AML-193 (cell line): ENCODE results near the gene LPCAT1.
"Not testable (repeated sequence)": the region's sequence is repeated elsewhere in the genome, so short reads cannot be mapped to it uniquely, and the experiment has no call there.

Experiments
- DNase-seq, 2 experiments: peaks; one replicate each; lab custom pipeline; 2025; lab: John Stamatoyannopoulos, UW

LPCAT1 gene

DNA sequence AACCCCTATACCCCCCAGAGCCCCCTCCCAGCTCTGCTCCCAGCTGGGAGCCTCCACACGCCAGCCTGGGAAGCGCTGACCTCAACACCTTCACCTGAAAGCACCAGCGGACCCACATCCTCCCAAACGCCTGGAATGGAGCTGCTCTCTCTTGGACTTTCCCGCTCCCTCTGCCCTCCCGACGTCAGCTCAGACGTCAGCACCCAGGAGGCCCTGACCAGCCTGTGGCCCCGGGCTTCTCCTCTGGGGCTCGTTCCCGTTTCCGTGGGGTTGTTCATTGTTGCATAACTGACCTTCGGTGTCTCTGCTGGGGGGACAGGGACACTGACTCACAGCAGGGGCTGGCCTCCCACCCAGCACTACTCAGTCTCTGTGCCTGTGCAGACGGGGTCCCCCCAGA lies 43.5 kb downstream of the LPCAT1 start:
- DNase-seq: no peak

DNA sequence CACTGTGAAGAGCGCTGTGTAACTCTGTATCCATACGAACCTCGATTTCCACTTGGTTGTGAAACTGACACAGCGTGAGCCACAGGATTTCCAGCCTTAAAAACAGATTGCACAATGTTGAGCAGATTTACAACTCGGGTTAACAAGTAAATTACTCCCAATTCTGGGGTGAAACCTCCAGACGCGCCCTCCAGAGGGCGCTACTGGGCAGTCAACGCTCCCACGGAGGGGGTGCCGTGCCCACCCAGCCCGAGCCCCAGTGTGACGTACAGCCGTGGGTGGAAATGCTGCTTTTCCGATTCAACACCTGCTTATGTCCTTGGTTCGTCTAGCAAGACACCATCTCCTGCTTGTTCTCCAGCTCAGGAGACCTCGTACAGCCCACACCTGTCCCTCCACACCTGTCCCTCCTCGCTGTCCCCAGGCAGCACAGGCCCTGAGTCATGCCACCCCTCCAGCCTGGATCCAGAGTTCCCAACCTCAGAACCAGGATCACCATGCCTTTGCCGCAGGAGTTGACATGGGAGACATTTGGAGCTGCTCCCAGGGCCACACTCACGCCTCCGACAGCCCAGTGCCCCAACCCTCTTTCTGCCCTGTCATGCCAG lies 44.1 kb downstream of the LPCAT1 start:
- DNase-seq: peak; percentile 15 to 52

DNA sequence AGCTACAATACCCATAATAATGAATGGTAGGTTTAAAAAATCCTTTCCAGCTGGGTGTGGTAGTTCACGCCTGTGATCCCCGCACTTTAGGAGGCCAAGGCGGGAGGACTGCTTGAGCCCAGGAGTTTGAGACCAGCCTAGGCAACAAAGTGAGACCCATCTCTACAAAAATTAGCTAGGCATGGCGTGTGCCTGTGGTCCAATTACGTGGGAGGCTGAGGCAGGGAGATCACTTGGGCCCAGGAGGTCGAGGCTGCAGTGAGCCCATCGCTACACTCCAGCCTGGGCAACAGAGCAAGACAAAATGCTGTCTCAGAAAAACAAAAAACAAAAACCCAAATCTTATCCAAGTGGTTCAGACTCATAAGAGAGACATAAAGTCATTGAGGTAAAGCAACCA lies 44.7 kb downstream of the LPCAT1 start:
- no peak for DNase-seq

DNA sequence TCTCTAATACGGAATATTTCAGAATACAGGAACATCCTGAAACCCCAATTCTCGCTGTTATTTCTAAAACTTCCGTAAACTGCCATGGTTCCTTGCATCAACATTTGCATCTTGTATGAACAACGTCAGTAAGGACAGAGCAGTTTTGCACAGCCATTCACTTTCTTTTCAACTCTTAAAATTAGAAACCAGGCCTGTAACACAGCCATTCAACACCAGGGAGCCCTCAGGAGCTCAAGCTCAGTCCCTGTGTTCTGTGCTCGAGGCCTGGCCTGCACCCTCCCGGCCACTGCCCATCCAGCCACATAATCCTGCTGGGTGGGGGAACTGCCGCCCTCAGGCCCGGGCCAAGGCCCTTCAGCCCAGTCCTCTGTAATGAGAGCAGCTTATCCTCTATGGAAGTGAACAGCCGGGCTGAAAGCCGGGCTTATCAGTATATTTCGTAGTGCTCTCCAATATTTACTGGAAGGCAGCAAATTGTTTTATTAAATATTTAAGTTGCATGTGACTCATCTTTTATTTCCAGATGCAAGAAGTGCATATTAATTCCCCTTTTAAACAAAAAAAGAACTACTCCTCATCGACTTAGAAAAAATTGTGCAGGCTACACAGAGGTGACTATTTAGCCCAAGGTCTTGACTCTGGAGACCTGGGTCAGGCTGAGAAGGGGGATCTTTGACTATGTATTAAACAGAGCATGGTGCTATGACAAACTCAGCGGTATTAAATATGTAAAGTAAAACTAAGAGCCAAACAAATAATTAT lies 45.3 kb downstream of the LPCAT1 start:
- no peak for DNase-seq

DNA sequence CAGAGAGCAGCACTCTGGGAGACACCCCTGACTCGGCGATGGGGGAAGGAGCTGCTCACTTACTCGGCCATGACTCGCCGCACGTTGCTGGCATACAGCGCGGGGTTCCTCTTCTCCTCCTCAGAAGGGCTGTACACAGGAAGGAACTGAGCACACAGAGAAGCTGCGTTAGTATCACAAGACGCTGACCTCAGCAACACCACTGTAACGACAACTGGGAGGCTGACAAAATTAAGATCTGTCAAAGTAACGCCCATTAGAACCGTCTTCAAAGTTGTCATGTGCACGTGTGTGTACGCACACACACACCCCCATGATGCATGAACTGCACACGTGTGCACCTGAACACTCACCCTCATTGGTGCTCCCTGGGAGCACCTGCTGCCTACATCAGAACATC lies 46.4 kb downstream of the LPCAT1 start:
- DNase-seq: no peak

DNA sequence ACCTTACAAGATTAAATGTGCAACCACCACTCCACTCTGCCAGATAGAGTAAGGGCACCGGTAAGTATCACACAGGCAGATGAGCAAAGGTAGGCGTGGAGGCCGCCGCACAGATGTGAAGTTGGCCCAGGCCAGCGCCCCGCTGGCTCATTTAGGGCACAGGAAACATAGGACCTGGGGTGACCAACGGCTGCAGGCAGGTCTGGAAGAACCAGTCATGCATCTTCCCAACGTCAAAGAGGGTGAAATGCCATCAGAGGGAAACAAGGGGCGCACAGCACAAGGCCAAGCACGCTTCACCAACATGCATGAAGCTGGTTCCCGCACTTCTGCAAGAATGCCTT lies 46.8 kb downstream of the LPCAT1 start:
- DNase-seq: no peak

DNA sequence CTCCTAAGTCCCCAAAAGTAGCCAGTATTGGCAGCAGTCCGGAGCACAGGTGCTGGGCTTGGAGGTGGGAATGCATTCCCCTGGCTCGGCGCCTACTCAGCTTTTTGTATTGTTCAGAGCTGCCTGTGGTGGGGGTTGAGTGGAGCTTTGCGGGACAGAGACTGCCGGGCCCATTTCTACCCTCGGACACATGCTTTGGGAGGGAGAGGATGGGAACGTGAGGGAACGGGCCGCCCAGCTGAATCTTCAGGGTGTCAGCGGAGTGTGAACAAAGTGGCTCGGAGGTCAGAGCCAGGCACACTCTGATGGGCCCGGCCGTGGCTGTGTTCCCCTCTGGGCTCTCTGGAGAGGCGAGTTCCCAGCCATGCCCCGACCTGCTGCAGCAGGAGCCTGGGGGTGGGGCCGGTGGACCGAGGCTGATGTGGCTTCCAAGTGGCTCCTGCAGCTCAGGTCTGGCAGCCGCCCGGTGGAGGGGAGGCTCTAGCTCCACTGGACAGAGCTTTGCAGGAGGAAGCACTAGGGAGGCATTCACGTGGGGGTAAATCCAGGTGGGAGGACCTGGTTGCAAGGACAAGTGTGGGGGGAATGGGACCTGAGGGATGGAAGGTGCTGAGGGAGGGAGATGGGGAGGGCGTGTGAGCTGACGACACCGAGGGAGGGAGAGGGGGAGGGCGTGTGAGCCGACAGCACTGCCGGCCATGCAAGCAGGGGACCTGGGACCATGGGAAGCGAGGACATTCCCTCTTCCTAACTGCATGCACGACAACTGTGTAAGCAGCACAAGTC lies 47.4 kb downstream of the LPCAT1 start:
- DNase-seq: no peak

DNA sequence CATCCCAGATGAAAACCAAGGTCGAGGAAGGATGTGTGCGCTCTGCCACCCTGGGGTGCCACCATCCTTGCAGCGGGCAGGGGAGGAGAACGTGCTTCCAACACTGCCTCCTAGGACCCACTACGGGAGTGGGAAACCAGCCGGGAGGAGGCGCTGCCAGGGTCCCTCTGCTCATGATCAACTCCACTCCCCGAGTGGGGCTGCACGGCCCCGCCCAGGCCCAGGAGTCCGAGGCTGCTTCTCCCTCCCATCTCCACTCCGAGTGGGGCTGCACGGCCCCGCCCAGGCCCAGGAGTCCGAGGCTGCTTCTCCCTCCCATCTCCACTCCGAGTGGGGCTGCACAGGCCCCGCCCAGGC lies 48.2 kb downstream of the LPCAT1 start:
- not testable (repeated sequence) for DNase-seq

DNA sequence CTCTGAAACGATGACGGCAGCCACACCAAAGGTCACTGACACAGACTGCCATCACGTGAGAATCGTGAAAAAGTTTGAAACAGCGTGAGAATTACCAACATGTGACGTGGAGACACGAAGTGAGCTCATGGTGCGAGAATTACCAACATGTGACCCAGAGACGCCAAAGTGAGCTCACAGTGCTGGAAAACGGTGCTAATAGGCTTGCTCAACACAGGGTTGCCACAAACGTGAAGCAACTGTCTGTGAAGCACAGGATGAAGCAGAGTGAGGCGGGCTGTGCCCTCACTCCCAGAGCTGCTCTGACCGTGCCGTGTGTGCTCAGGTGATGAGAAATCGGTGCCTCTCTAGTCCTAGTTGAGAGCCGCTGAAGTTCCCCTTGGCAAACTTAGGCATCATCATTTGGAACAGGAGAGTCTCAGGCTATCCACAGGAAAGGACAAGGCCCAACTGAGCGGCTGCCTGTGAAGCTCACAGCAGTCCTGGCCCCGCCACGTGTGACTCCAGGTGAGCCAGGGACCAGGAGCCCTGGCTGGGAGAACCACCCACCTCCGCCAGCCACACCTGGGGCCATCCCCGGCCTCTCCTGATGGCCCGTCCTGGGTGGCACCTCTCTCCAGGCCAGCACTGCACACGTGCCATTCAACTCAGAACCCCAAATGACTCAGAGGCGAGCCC lies 48.8 kb downstream of the LPCAT1 start:
- DNase-seq: no peak

DNA sequence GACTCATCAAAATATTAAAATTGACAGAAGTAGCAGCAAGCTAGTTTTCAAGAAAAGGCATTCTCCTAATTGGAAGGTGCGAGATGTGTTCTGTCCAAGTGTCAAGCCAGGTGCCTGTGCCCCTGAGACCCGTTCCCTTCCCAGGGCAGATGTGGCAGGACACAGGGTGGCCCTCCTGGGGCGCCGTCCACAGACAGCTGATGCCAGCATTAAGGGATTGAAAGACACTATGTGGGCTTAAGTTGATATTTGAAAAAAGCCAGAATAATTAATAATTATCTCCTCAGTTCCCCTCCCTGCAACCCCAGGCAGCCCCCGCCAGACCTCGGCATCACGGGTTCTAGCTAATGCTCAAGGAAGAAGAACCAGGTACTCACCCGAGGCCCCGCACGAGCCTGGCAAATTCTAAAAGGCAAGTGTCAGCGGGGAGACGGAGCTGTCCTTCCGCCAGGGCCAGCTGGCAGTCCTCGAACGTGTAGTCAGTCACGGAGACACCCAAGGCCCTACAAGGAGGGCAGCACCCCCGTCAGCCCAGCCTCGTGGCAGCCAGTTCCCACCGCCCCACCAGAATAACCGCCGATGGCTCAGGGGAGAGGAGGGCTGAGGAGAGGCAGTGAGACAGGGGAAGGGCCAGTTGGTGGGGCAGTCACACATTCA lies 49.4 kb downstream of the LPCAT1 start:
- DNase-seq: no peak

DNA sequence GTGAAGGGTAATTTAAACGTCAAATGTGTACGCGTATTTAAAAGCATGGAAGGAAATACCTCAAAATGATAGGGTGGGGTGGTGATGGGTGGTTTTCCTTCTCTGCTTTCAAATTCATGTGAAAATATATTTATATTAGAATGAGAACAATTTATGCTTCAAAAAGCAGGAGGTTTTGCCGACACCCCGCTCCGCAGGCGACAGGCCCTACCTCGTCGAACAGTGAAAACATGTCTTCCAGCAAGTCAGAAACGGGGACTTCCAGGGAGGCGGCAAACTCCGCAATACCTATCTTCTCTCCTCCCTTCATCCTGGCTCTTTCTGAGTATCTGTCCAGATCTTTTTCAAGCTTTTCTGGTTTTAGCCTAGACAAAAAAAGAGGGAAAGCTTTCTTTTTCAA lies 50.0 kb downstream of the LPCAT1 start:
- DNase-seq: no peak

DNA sequence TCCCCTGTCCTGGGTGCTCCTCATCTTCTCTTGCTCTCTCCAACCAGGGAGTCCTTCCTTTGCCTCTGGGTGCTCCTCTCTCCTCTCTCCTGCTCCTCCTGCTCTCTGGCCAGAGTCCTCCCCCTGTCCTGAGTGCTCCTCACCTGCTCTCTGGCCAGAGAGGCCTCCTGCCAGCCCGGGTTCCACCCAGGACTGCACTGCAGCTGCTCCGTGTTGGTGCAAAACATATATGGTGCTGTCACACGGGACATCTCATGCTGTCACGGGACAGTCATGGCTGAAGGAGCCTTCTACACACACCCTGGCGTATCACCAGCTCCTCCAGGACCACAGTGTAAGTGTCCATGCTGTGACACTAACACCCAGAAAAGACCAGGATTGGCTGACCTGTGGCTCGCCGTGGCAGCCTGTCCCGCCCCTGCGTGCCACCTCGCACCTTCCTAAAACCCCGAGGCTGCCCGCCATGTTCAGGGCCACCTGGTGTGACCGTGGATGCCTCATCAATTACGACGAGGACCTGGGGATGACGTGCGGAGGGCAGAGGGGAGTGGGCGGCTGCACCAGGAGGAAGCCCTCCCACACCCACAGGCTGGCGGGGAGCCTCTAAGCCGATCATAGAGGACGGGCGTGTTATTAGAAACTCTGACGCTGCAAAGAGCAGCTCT lies 50.7 kb downstream of the LPCAT1 start:
- DNase-seq: no peak

DNA sequence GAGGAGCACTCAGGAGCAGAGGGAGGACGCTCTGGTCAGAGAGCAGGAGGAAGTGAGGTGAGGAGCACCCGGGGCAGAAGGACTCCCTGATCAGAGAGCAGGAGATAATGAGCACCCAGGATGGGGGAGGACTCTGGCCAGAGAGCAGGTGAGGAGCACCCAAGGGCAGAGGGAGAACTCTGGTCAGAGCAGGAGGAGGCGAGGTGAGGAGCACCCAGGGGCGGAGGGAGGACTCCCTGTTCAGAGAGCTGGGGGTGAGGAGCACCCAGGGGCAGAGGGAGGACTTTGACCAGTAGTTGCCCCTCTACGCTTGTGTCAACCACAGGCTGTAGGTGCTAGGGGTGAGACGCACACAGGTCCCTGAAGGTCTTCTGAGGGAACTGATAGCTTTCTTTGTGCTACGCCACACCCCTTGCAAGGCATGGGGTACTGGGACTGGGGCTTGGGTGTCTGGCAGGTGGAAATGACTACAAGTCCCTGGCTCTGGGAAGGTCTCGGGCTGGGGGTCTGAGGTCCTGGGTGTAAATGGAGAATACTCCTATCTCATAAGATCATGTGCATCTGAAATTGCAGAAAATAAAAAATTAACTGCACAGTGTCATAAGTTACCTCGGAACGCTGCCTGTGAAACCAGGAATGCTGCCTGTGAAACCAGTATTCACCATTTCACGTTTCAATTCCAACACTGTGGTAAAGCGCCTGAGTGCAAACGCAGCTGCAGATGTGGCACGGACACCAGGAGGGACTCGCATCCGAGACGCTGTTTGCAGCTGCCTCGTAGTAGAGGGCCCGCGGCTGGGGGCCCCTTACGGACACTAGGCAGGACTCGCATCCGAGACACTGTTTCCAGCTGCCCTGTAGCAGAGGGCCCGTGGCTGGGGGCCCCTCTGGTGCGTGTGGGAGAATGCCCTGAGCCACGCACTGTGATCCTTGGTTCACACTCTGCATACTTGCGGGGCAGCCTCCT lies 51.5 kb downstream of the LPCAT1 start:
- no peak for DNase-seq

DNA sequence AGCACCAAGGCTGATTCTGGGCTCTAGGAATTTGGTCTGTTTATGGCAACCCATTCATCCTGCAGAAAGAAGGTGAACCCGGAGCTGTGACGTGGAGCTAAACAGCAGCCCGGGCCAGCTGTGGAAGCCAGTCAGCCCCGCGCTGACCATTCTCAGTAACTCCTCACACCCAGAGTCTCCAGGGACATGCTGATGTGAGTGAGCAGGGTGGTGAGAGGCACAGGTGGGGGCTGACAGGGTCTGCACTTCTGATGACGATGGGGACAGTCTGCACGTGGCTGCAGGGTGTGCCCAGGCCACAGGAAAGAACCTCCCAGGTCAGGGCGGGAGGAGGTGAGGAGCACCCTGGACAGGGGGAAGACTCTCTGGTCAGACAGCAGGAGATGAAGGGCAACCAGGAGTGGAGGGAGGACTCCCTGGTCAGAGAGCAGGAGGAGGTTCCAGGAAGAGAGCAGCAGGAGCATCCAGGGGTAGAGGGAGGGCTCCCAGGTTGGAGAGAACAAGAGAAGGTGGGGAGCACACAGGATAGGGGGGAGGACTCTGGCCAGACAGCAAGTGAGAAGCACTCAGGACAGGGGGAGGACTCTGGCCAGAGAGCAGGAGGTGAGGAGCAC lies 52.4 kb downstream of the LPCAT1 start:
- no peak for DNase-seq

DNA sequence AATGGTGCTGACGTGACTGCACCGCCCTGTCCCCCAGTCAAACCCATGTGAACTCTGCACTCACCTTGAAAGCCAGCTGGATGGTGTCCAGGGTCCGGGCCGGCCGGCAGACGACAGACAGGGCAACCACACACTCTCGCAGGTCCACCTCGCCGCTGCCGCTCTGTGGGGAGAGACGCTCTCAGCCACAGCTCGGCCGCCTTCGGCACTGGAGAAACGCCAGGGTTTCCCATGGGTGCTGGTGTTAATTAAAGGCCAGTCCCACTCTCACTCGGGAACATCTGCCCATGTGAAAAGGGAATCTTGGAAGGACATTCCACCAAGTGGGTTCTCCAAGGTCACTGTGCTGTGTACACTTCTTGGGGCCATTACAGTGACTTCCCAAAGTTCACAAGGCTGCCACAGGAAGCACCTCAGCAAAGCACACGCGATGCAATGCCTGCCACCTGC lies 53.0 kb downstream of the LPCAT1 start:
- DNase-seq: no peak

DNA sequence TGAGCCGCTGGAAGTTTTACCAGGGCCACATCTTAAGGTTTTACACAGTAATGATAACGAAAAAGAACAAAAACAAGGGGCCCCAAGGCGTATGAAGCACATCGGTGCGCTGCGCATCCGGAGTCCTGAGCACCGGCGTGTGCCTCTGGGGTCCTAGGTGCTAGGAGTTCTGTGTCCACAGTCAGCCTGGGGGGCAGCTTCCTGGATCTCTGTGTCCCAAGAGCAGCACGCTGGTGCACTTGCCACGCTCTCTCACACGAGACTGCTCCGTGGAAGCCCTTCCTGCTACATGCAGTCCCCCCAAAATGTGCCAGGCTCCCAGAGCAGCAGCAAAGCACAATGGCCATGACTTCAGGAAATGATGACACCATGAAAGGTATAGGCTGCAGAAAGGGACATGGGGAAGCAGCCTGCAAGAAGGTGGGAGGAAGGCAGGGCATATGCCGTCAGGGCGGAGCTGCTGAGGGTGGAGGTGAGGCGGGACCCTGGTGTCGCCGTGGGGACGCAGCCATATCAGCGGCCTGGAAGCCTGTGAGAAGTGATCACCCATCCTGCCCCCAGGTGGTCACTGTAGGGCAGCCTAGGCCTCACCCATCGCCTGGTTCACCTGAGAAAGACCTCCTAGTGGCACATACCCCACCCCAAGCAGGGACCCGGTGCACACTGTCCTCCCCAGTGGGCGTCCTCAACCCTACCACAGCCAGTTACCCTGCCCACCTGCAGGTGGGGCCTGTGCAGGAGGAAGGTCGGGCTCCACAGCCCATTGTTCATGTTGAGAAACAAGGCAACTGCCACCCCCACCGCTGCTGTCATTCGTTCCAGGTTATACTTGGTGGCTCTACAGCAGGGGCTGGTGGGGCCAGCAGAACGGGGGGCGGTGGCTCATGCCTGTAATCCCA lies 54.9 kb downstream of the LPCAT1 start:
- DNase-seq: no peak

DNA sequence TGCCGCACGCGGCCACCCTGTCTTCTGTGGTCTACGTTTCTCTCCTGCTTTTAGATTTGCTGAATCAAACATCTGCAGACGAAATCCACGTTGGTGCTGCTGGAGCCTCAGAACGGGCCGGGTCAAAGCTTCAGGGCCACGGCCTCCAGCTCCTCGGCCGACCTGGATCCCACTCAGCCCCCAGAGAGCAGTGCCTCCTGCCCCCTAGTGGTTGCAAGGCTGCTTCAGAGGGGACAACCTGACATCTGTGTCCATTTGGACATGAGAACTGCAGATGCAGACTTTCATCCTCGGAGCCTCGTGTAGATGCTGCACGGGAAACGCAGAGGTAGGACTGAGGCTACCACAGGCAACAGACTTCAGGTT lies 55.5 kb downstream of the LPCAT1 start:
- DNase-seq: no peak

DNA sequence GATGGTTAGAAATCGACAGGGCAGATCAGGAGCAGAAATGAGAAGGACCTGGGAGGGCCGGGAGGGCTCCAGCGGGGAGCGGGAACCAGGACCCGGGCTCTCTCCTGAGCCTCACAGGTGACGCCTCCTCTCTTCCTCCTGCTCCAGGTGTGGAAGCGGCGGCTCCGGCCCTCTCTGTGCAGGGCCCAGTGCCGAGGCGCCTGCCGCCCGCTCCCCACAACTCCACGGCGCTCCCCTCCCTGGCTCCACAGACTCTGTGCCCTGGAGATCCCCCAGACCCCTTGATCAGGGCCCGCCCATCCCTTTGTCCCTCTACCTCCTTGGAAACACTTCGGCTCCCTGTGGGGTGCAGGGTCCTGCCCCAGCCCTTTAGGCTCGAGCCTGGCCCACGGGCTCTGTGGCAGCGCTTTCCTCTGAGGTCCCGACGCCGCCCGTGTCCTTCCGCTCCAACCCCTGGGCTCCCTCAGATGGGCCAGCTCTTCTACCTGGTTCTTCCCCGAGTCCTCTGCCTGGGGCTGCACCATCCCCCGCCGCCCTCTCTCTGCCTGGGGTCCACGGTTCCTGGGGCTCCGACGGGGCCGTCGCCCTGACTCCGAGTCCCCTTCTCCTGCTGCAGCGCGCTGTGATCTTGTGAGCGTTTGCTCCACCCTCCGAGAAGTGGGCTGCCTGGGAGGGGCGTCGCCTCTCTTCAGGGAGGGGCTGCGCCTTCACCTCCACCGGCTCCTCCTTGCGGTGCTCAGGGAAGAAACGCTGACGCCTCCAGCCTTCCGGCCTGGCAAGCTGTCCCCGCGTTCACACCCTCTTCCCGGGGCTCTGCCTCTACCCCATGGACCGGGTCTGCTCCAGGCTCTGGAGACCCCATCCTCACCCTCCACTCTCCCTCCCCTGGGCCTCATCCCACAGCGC lies 56.2 kb downstream of the LPCAT1 start:
- DNase-seq: no peak
